Mucosa of descending colon (tissue), 3 donors: ENCODE results near the gene CCL20. TPM values are rescaled to one million over a fixed set of nuclear protein-coding genes. Genes with fewer than 3 reads are reported as not detected.
A peak's percentile ranks its signal among the peaks of the same experiment; 100 is the strongest.

Experiments
- ATAC-seq: fragments of 200-7000 bp; cut with Tn5 transposase; one replicate; pipeline ENCODE4 v1.9.1; 2020; ENCODE audit warnings: mild to moderate bottlenecking, moderate library complexity
- DNase-seq, 3 donors: peaks; one replicate each; pipeline ENCODE4 v3.0.0-alpha.2; 2020
- H3K36me3 ChIP-seq: fragments of 200-600 bp; one replicate; pipeline ENCODE4 v1.8.0; 2021; ENCODE audit warnings: low read depth, mild to moderate bottlenecking
- H3K4me1 ChIP-seq: fragments of 200-600 bp; one replicate; pipeline ENCODE4 v1.8.0; 2021; ENCODE audit warnings: low read depth, mild to moderate bottlenecking
- H3K4me3 ChIP-seq: fragments of 200-600 bp; one replicate; pipeline ENCODE4 v1.8.0; 2021; ENCODE audit warnings: mild to moderate bottlenecking
- H3K9me3 ChIP-seq: fragments of 200-600 bp; one replicate; pipeline ENCODE4 v1.8.0; 2021; ENCODE audit warnings: mild to moderate bottlenecking
- intact Hi-C, 2 donors: fragments of 100-400 bp; cut with DNase I in 1 of 2; cut with micrococcal nuclease in 1 of 2; formaldehyde crosslinking; loops; one replicate each; pipeline versions ENCODE4 v1.11.0 to v1.11.1; 2022; cut with DNase I, micrococcal nuclease
- total RNA-seq, 3 donors: library from RNA; stranded (reverse); fragmentation: NEBNext Ultra II Directional in 2 of 3; extraction: Animal tissue kit (Norgen Biotek cat#: 25700) in 2 of 3; gene quantifications; one replicate each; pipeline versions ENCODE4 v1.2.1 to v1.2.4, GENCODE V29; 2021 to 2023
- TF ChIP-seq, protein P1 (sequence below): fragments of 200-600 bp; IDR thresholded peaks from one replicate; pipeline ENCODE4 v1.8.0; 2022; ENCODE audit warnings: antibody characterized with exemption, mild to moderate bottlenecking
- donor health status: DM: no; HTN: no; CAD: no; lungs with moderate emphysema.
- donor health status: DM: no; HTN: no; CAD: no.
- donor health status: DM: no; HTN: yes; CAD: no.

The CCL20 gene
- total RNA-seq, 3 donors from 2014 or later = 10.2 to 24.4 (median 12.9) TPM

GRCh38 chr2:227862227-227862740 is 48.6 kb downstream of the CCL20 start:
- Histone ChIP-seq H3K9me3 (no peaks in the 10 kb centered on the region), H3K36me3 (no peaks in the 10 kb centered on the region), H3K4me1 (no peaks in the 10 kb centered on the region), H3K4me3 (no peak overlapping the region)
- TF ChIP-seq, protein P1, sequence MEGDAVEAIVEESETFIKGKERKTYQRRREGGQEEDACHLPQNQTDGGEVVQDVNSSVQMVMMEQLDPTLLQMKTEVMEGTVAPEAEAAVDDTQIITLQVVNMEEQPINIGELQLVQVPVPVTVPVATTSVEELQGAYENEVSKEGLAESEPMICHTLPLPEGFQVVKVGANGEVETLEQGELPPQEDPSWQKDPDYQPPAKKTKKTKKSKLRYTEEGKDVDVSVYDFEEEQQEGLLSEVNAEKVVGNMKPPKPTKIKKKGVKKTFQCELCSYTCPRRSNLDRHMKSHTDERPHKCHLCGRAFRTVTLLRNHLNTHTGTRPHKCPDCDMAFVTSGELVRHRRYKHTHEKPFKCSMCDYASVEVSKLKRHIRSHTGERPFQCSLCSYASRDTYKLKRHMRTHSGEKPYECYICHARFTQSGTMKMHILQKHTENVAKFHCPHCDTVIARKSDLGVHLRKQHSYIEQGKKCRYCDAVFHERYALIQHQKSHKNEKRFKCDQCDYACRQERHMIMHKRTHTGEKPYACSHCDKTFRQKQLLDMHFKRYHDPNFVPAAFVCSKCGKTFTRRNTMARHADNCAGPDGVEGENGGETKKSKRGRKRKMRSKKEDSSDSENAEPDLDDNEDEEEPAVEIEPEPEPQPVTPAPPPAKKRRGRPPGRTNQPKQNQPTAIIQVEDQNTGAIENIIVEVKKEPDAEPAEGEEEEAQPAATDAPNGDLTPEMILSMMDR = peak; percentile 51
- intact Hi-C loops = no loop called here
- ATAC-seq = peak; percentile 69
- DNase-seq = peak in 1 of 3 donors; percentile 89

DNA sequence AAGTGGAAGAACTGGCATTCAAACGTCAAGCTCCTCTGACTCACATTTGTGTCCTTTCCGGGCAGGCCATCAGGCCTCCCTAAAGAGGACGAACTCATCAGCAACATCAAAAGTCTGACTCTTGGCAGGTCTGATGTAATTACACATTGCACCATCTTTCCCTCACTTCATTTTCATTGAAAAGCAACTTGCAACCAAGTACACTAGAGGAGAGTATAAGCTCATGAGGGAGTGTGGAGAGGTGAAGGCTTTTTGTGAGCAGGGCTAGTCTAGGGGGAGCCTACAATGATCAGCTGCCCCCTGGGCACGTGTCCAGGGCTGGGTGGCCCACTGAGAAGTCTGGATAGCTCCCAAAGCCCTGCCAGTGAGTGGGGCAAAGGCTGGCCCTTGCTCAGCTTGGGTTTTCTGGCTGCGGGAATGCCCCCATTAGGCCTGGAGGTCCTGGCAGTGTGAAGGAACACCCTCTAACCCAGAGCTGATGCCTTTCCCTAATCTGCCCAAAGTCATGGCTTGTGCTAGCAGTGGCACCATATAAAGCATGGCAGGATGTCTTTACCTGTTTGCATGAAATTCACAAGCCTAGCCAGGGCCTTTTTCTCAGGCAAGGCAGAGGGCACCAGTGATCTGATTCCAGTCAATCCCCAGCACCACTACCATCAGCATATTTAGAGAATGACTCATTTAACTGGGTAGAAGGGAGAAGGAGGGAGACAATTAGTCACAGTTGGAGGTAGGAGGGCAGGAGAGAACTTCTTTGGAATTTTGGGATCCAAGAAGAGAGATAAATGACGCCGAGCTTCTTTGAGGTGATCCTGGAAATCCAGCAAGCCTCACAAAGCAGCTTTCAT is 49.3 kb downstream of the CCL20 start:
- no peaks in the 10 kb centered on the region for H3K36me3 ChIP-seq
- ATAC-seq = no peak

DNA sequence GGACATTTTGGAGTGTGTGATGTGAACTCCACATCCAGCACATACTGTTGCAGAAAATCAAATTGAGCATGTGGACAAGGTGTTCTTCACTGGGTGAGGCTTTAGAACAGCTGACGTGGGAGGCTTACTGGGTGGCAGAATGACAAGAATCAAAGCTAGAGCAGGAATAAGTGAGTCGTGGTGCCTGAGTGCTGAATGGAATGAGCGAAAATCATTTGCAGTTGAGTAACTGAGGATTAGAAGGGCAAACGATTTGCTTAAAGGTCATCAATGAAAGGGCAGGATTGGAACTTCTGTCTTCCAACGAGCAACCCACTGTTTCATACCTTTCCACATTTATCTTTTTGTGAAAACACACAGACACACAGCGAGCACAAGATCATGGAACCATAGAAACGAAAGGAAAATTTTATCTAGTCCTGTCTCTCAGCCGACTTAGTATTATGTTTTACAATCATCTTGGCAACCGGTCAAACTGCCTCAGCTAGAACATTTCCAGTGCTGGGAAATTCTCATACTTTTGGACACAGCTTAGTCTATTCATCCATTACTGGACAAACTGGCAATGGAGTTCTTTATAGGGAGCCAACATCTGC is 50.6 kb downstream of the CCL20 start:
- intact Hi-C loops = no loop called here
- H3K4me1 ChIP-seq = no peaks in the 10 kb centered on the region
- no peaks in the 10 kb centered on the region for H3K36me3 ChIP-seq
- ATAC-seq (no peak), DNase-seq (no peak)
- no peaks in the 10 kb centered on the region for H3K9me3 ChIP-seq
- TF ChIP-seq, protein P1 = no peak
- no peak overlapping the region for H3K4me3 ChIP-seq

More for the DNA sequence above, 49.3 kb downstream of the CCL20 start:
- Histone ChIP-seq H3K4me1 (no peaks in the 10 kb centered on the region), H3K9me3 (no peaks in the 10 kb centered on the region), H3K4me3 (no peak overlapping the region)
- TF ChIP-seq, protein P1 = no peak
- intact Hi-C loops = no loop called here
- DNase-seq = no peak

DNA sequence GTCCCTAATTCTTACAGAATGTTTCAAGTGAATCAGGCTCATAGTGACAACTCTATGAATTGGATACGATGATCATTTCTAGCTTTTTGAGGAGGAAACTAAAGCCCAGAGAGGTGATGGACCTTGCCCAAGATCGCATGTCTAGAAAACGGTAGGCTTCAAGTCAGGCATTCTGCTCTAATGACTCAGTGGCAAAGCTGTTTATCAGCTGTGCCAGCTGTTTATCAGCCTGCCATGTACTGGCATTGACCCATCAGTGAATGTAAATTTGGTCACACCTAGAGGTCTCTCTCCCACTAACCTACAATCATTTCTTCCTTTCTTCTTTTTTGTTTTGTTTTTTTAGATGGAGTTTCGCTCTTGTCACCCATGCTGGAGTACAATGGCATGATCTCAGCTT is 51.6 kb downstream of the CCL20 start:
- TF ChIP-seq, protein P1 = no peak
- H3K36me3 ChIP-seq = no peaks in the 10 kb centered on the region
- intact Hi-C loops = no loop called here
- H3K4me3 ChIP-seq = no peak overlapping the region
- DNase-seq (no peak), ATAC-seq (no peak)
- no peaks in the 10 kb centered on the region for H3K9me3 ChIP-seq
- H3K4me1 ChIP-seq = no peaks in the 10 kb centered on the region

Other genes with a start within 250 kb of the CCL20 start
- gene SCYGR2, start 214.9 kb upstream of the CCL20 start, total RNA-seq = not detected
- gene SCYGR3, start 199.0 kb upstream of the CCL20 start, total RNA-seq = not detected
- not detected for gene SCYGR4, start 196.3 kb upstream of the CCL20 start, total RNA-seq
- gene SCYGR5, start 147.0 kb upstream of the CCL20 start, total RNA-seq = not detected
- gene SLC19A3, start 95.8 kb upstream of the CCL20 start, total RNA-seq = 10 to 100 TPM in 2 of 3 donors, 1 to 10 TPM in 1; 4.5 to 28.8 (median 21.6) TPM
- not detected for gene SCYGR6, start 89.1 kb upstream of the CCL20 start, total RNA-seq
- gene SCYGR7, start 85.5 kb upstream of the CCL20 start, total RNA-seq = not detected
- gene SCYGR8, start 67.9 kb upstream of the CCL20 start, total RNA-seq = not detected
- gene DAW1, start 57.8 kb downstream of the CCL20 start, total RNA-seq = not detected